ENCODE results near the gene KRT39.

The KRT39 gene

DNA sequence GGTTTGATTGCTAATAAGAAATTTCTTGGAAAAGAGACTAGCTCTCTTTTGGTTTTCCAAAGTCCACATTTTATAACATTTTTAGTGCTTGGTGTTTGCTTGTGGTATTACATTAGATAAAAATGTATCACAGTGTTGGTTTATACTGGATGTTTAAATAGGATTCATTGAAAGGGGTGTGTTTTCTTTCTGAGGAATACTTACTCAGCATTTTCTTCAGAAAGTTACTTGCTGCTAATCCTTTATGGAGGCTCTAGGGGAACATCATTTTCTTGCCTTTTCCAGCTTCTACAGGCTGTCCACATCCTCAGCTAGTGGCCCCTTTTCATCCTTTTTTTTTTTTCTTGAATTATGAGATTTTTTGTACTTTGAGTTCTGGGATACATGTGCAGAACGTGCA is 834 bp upstream of the KRT39 start:
- Mint-ChIP-seq H3K27ac (no peak overlapping the region), H3K4me3 (no peak overlapping the region), H3K4me1 (ENCODE audit: low read depth in 2 of 2) (peaks cover 2 to 5% of the 10 kb centered on the region in 2 donors), H3K27me3 (peaks cover 27 to 32% of the 10 kb centered on the region in 2 donors), H3K9me3 (no peaks in the 10 kb centered on the region), H3K36me3 (ENCODE audit: insufficient read depth) (no peaks in the 10 kb centered on the region)
- DNase-seq (no peak), ATAC-seq (replicated peaks) (no peak)

DNA sequence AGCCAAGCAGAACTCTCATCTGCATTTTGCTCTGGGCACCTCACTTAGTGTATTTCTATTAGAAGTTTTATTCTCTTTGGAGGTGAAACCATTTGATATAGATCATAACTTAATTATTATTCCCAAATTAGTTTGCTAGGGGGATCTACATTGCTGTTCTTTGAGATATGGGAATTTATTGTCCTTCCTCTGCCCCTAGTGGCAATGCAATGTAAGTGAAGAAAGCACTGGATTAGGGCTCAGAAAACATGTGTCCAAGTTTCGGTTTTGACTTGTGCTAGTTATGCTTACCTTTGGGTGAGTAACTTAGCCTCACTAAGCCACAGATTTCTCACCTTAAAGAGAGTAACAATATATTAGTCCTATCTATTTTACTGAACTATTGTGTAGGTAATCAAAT is 2.9 kb downstream of the KRT39 start:
- DNase-seq (no peak), ATAC-seq (replicated peaks) (peak; percentile 72)
- H3K9me3 Mint-ChIP-seq = no peaks in the 10 kb centered on the region
- no peak overlapping the region for H3K27ac Mint-ChIP-seq
- H3K27me3 Mint-ChIP-seq = peaks cover 19 to 24% of the 10 kb centered on the region in 2 donors
- no peaks in the 10 kb centered on the region for H3K36me3 Mint-ChIP-seq (ENCODE audit: insufficient read depth)
- no peak overlapping the region for H3K4me3 Mint-ChIP-seq
- H3K4me1 Mint-ChIP-seq (ENCODE audit: low read depth in 2 of 2) = peaks cover 5% of the 10 kb centered on the region in 2 donors

DNA sequence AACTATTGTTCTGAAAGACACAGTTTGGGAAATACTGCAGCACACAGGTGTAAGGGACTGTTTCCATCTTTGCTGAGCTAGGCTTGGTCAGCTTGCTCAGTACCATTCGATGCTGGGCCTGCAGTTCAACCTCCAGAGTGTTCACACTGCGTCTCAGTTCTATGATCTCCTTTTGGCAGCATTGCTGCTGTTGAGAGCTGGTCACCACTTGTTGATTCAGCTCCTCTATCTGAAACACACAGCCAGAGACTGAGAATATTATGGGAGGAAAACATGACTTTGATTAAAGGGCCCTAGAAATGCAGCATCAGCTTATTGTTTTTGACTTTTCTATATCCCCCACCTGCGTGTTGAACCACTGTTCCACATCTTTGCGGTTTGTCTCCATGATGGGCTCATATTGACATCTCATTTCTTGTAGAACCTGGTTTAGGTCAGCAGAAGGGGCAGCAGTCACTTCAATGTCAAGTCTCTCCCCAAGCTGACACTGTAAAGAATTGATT is 4.6 kb downstream of the KRT39 start:
- Mint-ChIP-seq H3K27me3 (peaks cover 14 to 20% of the 10 kb centered on the region in 2 donors), H3K4me3 (no peak overlapping the region), H3K4me1 (ENCODE audit: low read depth in 2 of 2) (peaks cover 5% of the 10 kb centered on the region in 2 donors), H3K27ac (no peak overlapping the region), H3K9me3 (no peaks in the 10 kb centered on the region), H3K36me3 (ENCODE audit: insufficient read depth) (no peaks in the 10 kb centered on the region)
- ATAC-seq (replicated peaks) (no peak), DNase-seq (no peak)

DNA sequence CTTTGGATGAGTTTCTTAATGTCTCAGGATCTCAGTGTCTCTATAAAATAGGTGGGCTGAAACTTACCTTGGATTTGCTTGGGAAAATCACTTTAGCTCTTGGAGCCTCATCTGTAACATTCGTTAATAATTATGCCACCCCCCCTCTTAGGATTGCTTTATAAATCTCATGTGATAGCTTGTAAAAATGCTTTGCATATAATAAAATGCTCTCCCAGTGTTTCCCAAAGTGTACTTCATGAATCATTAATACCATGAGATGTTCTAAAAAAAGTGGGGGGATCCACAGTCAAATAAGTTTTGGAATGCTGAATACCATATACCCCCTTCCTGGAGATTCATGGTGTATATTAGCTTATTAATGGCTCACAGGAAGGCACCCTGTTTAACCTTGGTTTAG is 5.2 kb downstream of the KRT39 start:
- no peak overlapping the region for H3K4me3 Mint-ChIP-seq
- peaks cover 5% of the 10 kb centered on the region in 2 donors for H3K4me1 Mint-ChIP-seq (ENCODE audit: low read depth in 2 of 2)
- H3K27me3 Mint-ChIP-seq = peaks cover 18 to 21% of the 10 kb centered on the region in 2 donors
- no peak for ATAC-seq (replicated peaks)
- H3K36me3 Mint-ChIP-seq (ENCODE audit: insufficient read depth) = no peaks in the 10 kb centered on the region
- no peaks in the 10 kb centered on the region for H3K9me3 Mint-ChIP-seq
- no peak overlapping the region for H3K27ac Mint-ChIP-seq
- no peak for DNase-seq

DNA sequence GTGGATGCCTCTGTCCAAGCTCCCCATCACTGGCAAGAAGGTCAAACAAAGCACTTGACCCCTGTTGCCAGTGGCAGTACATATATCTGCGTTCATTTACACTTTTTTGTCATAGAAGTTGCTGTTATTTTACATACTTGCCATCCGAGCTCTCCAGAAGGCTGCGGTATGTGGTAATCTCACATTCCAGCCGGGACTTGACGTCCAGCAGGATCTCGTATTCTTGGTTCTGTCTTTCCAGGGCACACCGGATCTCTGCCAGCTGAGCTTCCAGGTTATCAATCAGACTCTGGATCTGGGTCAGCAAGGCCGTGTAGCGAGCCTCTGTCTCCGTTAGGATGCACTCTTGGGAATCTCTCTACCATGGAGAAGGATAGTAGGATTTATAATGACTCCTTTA is 6.6 kb downstream of the KRT39 start:
- Mint-ChIP-seq H3K9me3 (no peaks in the 10 kb centered on the region), H3K36me3 (ENCODE audit: insufficient read depth) (no peaks in the 10 kb centered on the region), H3K27me3 (peaks cover 26 to 33% of the 10 kb centered on the region in 2 donors), H3K27ac (no peak overlapping the region), H3K4me1 (ENCODE audit: low read depth in 2 of 2) (peaks cover 5% of the 10 kb centered on the region in 2 donors), H3K4me3 (no peak overlapping the region)
- ATAC-seq (replicated peaks) = no peak
- no peak for DNase-seq

DNA sequence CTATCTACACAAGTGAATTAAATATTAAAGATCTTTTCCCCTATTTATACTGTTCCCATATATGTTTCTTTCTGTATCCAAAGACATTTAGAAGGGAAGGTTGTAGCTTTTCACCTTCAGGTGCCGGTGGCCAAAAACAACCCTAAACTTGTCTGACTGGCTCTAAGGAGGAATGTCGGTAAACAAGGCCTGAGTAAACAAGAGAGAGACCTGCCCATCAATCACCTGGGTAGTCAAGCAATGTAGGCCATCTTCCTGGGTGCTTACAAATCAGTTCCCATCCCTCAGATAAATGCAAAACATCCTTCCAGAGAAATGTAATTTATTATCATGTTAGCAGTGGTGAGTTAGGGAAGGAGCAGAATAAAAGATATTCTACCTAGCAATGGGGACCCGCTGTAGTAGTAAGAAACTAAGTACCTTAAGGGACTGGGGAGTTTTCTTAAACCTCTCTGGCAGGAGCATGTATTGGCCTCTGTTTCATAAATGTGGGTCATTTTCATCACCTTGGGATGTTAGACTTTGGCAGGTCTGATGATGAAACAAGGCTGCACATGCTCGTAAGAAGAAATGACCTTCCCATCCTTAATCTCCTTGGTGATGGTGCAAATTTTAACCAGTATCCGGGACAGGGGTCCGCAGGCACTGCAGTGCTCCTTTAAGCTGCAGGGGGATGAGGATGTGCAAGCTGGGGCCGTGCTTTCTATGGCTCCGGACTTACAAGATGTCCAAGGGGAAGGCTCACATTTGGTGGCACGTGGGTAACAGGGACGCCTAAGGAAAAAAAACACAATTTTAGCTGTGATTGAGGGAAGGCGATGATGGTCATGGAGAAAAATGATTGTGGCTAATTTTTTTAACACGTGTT is 8.4 kb downstream of the KRT39 start:
- peaks cover 44 to 45% of the 10 kb centered on the region in 2 donors for H3K27me3 Mint-ChIP-seq
- peaks cover 0 to 3% of the 10 kb centered on the region in 2 donors for H3K4me1 Mint-ChIP-seq (ENCODE audit: low read depth in 2 of 2)
- no peaks in the 10 kb centered on the region for H3K36me3 Mint-ChIP-seq (ENCODE audit: insufficient read depth)
- no peaks in the 10 kb centered on the region for H3K9me3 Mint-ChIP-seq
- no peak overlapping the region for H3K4me3 Mint-ChIP-seq
- ATAC-seq (replicated peaks) (no peak), DNase-seq (no peak)
- H3K27ac Mint-ChIP-seq = no peak overlapping the region

DNA sequence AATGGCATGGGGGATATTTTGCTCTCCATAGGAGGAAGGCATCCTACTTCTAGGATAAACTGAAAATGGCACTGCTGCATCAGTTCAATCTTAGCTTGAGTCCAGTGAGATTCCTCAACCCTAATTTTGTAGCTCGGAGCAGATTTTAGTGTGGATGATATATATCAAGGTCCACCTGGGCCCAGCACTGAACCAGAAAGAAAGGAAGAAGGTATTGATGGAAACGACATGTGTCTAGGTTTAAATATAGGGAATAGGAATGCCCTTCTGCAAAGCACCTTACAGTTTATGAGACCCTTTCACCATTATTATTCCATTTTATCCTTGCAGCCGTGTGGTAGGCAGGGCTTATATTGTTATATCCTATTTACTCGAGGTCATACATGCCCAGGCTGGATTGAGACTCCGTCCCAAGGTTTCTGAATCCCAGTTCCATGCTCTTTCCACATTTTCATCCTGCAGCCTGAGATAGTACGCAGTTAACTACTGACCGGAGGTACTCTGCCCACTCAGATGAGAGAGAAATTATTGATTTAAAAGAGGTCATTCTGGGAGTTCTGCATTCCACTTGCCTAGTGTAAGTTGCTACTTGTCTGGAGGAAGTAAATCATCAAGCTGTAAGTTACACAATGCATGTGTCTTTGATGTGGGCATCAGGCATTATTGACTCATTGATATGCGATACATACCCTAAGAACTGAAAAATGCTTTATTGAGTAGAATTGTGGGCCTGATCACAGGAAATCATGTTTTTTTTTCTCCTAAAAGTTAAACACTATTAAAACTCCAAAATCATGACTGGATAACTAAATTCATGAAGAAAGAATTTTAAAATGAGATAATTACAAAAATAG is 10.1 kb downstream of the KRT39 start:
- DNase-seq = no peak
- Mint-ChIP-seq H3K27me3 (peaks cover 49 to 62% of the 10 kb centered on the region in 2 donors), H3K9me3 (no peaks in the 10 kb centered on the region), H3K4me3 (no peak overlapping the region), H3K36me3 (ENCODE audit: insufficient read depth) (no peaks in the 10 kb centered on the region), H3K27ac (no peak overlapping the region), H3K4me1 (ENCODE audit: low read depth in 2 of 2) (peaks cover 0 to 3% of the 10 kb centered on the region in 2 donors)
- ATAC-seq (replicated peaks) = no peak

DNA sequence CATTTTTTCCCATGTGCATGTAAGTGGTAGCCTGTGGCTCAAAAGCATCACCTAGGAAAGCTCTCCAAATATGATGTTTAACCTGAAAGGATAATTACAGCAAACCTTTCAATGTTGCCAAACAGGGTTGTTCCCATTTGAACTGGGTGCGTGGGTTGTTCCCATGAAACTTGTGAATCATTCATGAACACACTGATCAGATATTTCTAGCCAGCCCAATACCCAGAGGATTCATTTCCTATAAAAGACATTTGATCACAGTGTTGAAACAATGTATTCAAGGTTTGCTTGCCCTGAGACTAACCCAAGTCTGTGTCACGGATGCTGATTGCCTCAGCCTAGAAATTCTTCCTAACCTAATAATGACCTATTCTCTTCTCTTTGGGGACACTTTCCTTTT is 12.9 kb downstream of the KRT39 start:
- Mint-ChIP-seq H3K9me3 (no peaks in the 10 kb centered on the region), H3K27me3 (peaks cover 69 to 70% of the 10 kb centered on the region in 2 donors)
- no peak for ATAC-seq (replicated peaks)

DNA sequence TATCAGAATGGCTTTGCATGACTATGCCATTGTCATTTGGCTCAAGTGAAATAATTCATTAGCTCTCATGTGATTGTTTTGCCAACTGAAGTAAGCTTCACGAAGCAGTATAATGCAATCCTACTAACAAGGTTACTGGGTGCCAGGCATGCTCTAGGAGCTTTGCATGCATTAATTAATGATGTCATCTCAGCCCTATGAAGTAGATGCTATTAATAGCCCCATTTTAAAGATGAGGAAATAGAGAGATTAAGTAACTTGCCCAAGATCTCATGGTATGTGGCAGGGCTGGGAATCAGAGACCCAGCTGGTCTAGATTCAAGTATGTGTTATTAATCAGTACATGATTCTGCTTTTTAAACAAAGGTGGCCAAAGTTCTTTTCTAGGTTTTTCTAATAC is 14.1 kb downstream of the KRT39 start:
- ATAC-seq (replicated peaks) = no peak
- H3K9me3 Mint-ChIP-seq = no peaks in the 10 kb centered on the region

More for the DNA sequence above, 12.9 kb downstream of the KRT39 start:
- H3K4me3 Mint-ChIP-seq = no peak overlapping the region
- H3K36me3 Mint-ChIP-seq (ENCODE audit: insufficient read depth) = no peaks in the 10 kb centered on the region
- no peaks in the 10 kb centered on the region for H3K4me1 Mint-ChIP-seq (ENCODE audit: low read depth in 2 of 2)
- H3K27ac Mint-ChIP-seq = no peak overlapping the region
- DNase-seq = no peak

DNA sequence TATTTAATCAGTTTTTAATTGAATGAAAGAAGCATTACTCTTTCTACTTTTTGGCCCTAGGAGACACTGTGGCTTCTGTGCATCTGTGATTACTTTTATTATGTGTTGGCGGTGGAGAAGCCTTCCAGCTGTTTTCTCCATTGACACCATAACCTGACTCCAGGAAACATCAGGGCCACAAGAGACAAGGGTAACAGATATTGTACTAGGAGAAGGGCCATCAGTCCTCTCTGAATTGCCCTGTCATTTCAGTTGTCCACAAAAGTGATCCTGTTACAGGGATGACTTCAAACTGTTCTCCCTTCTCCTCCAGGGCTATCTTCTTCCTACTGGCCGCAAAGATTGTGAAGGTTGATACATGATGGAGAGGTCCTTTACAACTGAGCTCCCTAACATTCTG is 14.6 kb downstream of the KRT39 start:
- no peak for ATAC-seq (replicated peaks)
- Mint-ChIP-seq H3K27me3 (peaks cover 80 to 86% of the 10 kb centered on the region in 2 donors), H3K4me1 (ENCODE audit: low read depth in 2 of 2) (no peaks in the 10 kb centered on the region), H3K4me3 (no peak overlapping the region), H3K9me3 (no peaks in the 10 kb centered on the region), H3K27ac (no peak overlapping the region), H3K36me3 (ENCODE audit: insufficient read depth) (no peaks in the 10 kb centered on the region)
- DNase-seq = no peak

More for the DNA sequence above, 14.1 kb downstream of the KRT39 start:
- no peaks in the 10 kb centered on the region for H3K36me3 Mint-ChIP-seq (ENCODE audit: insufficient read depth)
- peaks cover 75 to 81% of the 10 kb centered on the region in 2 donors for H3K27me3 Mint-ChIP-seq
- no peaks in the 10 kb centered on the region for H3K4me1 Mint-ChIP-seq (ENCODE audit: low read depth in 2 of 2)
- no peak overlapping the region for H3K27ac Mint-ChIP-seq
- no peak for DNase-seq
- H3K4me3 Mint-ChIP-seq = no peak overlapping the region

DNA sequence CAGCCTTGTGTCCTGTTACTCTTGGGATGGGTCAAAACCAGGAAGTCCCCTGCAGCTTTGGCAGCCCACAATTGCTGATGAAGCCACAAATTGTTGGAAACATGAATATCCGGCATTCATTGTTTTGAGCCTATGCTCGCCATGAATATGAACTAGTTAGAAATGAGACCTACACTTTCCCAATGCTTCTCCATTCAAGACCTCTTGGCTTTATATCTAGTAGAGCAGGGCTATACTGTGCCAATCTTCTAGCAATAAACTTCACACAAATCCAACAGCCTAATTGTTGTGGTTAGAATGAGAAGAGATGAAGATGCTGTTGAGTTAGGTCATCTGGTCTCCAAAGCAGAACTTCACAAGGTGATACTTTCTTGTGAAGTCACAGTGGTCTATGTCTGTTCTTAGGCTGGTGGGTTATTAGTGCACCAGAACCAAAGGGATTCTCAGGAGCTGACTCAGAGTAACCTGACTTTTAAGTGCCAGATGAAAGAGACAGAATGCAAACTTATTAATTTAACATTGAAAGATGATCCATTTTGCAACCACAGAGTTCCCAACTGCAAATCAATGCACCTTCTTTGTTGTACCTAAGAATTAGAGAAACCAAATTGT is 15.6 kb downstream of the KRT39 start:
- no peak overlapping the region for H3K4me3 Mint-ChIP-seq
- ATAC-seq (replicated peaks) (no peak), DNase-seq (no peak)
- H3K36me3 Mint-ChIP-seq (ENCODE audit: insufficient read depth) = no peaks in the 10 kb centered on the region
- H3K9me3 Mint-ChIP-seq = no peaks in the 10 kb centered on the region
- no peak overlapping the region for H3K27ac Mint-ChIP-seq
- H3K27me3 Mint-ChIP-seq = peaks cover 84 to 88% of the 10 kb centered on the region in 2 donors
- H3K4me1 Mint-ChIP-seq (ENCODE audit: low read depth in 2 of 2) = no peaks in the 10 kb centered on the region

DNA sequence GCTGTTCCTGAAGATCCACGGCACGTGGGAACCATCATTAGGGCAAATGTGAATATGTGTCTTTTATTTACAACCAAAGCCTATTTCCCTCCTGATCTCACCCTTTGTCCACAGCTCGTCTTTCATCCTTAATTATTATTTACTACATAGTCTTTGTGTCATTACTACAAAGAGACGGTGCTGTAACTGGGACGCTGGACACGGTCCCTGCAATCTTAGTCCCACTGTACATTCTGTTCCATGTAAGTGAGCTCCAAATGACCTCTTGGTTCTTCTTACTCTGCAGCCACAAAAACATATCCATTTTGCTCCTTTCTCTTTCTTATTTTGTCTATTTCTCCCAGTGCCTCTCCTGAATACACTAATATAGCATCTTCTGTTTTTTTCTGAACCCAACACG is 16.6 kb downstream of the KRT39 start:
- Mint-ChIP-seq H3K9me3 (no peaks in the 10 kb centered on the region), H3K27me3 (peaks cover 84 to 88% of the 10 kb centered on the region in 2 donors), H3K27ac (no peak overlapping the region), H3K4me1 (ENCODE audit: low read depth in 2 of 2) (no peaks in the 10 kb centered on the region), H3K36me3 (ENCODE audit: insufficient read depth) (no peaks in the 10 kb centered on the region), H3K4me3 (no peak overlapping the region)
- no peak for ATAC-seq (replicated peaks)
- no peak for DNase-seq

DNA sequence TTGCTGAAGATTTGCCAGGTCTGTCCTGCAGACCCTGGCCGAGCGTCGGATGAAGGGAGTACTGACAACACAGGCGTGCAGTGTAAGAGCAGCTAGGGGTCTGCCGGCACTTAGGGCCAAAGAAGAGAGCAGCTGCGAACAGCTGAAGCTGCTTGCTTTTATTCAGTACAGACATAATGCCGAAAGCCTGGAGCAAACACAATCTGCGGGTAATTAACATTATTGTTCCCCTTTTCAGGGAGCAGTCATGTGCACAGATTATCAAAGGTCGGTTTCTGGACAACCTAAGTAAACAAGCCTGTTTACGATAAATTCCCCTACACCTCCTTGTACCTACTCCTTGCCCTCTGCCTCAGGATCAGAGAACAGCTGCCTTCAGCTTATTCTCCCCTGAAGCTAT is 17.3 kb downstream of the KRT39 start:
- H3K9me3 Mint-ChIP-seq = no peaks in the 10 kb centered on the region
- no peaks in the 10 kb centered on the region for H3K4me1 Mint-ChIP-seq (ENCODE audit: low read depth in 2 of 2)
- no peak overlapping the region for H3K27ac Mint-ChIP-seq
- peaks cover 84 to 89% of the 10 kb centered on the region in 2 donors for H3K27me3 Mint-ChIP-seq
- no peaks in the 10 kb centered on the region for H3K36me3 Mint-ChIP-seq (ENCODE audit: insufficient read depth)
- DNase-seq (no peak), ATAC-seq (replicated peaks) (no peak)
- H3K4me3 Mint-ChIP-seq = no peak overlapping the region

Data from effector memory CD8-positive, alpha-beta T cell (primary cell).